Lower leg skin (tissue), 4 donors: Measurements from ENCODE around the gene HSPB1. TPM values are rescaled to one million over a fixed set of nuclear protein-coding genes. Genes with fewer than 3 reads are reported as not detected.

Source experiments
- DNase-seq, 2 donors: peaks; one replicate each; pipeline ENCODE4 v3.0.0-alpha.2; 2019; ENCODE audit warnings: low spot score in 2 of 2
- H3K4me3 ChIP-seq: fragments of 200-600 bp; sonication (generic); 2 replicates; pipeline ENCODE4 v1.5.1; 2017; ENCODE audit warnings: mild to moderate bottlenecking, low read depth; ENCODE audit not compliant: poor library complexity, severe bottlenecking
- POLR2A ChIP-seq, 2 donors: fragments of 450-650 bp; IDR thresholded peaks; one replicate each; pipeline ENCODE4 v1.6.1; 2016 to 2017; ENCODE audit warnings: antibody characterized with exemption in 2 of 2, mild to moderate bottlenecking in 1 of 2, moderate library complexity in 1 of 2
- WGBS, 2 donors: methylation state at CpG; one replicate each; pipeline ENCODE4 v1.1.5; 2018; 5-methylcytosine and 5-hydroxymethylcytosine counted together
- intact Hi-C: fragments of 100-400 bp; cut with DNase I; formaldehyde crosslinking; loops from one replicate; pipeline ENCODE4 v1.15.0; 2023; ENCODE audit warnings: low total_unique reads
- total RNA-seq, 4 donors: library from RNA; depleted of rRNA; stranded (reverse); fragments of >200 nt; gene quantifications; one replicate each; pipeline ENCODE4 v1.1.0, GENCODE V29; 2016
- TF ChIP-seq, protein P1 (sequence below), 3 donors: fragments of 450-650 bp; IDR thresholded peaks; one replicate each; pipeline ENCODE4 v1.5.1; 2016; ENCODE audit warnings: antibody characterized with exemption in 3 of 3, mild to moderate bottlenecking in 3 of 3, moderate library complexity in 2 of 3

The HSPB1 gene
- total RNA-seq, 4 donors from 2014 or later = 1,628 to 3,756 (median 2,658) TPM

DNA sequence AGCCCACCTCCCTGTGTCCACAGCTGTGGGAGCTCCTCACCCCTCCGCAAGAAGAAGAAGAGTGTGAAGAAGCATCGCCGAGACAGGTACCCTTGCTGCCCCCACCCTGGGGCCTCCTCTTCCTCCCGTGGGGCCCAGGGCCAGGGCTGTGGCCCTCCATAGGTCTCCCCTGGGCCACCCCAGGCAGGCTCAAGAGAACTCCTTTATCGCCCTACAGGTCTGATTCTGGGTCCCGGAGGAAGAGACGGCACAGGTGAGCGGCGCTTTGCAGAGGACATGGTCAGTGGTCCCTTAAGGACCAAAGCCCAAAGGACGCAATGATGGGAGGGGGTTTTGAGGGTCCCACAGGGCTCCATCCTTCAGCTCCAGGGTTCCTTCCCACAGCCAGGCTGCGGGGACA, 41.1 kb upstream of the HSPB1 start:
- TF ChIP-seq, protein P1, sequence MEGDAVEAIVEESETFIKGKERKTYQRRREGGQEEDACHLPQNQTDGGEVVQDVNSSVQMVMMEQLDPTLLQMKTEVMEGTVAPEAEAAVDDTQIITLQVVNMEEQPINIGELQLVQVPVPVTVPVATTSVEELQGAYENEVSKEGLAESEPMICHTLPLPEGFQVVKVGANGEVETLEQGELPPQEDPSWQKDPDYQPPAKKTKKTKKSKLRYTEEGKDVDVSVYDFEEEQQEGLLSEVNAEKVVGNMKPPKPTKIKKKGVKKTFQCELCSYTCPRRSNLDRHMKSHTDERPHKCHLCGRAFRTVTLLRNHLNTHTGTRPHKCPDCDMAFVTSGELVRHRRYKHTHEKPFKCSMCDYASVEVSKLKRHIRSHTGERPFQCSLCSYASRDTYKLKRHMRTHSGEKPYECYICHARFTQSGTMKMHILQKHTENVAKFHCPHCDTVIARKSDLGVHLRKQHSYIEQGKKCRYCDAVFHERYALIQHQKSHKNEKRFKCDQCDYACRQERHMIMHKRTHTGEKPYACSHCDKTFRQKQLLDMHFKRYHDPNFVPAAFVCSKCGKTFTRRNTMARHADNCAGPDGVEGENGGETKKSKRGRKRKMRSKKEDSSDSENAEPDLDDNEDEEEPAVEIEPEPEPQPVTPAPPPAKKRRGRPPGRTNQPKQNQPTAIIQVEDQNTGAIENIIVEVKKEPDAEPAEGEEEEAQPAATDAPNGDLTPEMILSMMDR (IDR thresholded peaks at IDR 0.05) = no peak
- no peak for TF ChIP-seq POLR2A (IDR thresholded peaks at IDR 0.05)
- DNase-seq = no peak
- H3K4me3 ChIP-seq = no peak overlapping the region
- 87 to 91% methylated on average over 11 of the region's 11 CpGs for WGBS, 2 donors
- intact Hi-C loops = loop anchor here (10.0 kb wide), 1 partner anchor 77 kb away; no protein-coding TSS in a partner anchor

DNA sequence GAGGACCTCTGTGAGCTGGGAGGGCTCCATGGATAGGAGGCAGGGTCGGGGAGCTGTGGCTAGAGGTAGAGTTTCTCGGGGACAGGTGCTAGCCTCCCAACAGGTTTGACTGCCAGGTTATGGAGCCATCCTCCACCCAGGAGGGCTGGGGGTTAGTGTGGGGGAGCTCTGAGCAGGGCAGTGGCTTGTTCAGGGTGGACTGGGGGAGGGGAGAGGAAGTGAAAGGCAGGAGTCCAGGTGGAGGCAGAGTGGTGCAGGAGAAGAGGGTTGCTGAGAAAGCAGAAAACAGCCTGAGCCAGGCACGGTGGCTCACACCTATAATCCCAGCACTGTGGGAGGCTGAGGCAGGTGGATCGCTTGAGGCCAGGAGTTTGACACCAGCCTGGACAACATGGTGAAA, 40.5 kb upstream of the HSPB1 start:
- no peak for DNase-seq
- intact Hi-C loops = loop anchor here (10.0 kb wide), 1 partner anchor 77 kb away; no protein-coding TSS in a partner anchor
- TF ChIP-seq POLR2A (IDR thresholded peaks at IDR 0.05) = no peak
- TF ChIP-seq, protein P1 (IDR thresholded peaks at IDR 0.05) = no peak
- WGBS, 2 donors = 56 to 66% methylated on average over 4 of the region's 4 CpGs
- H3K4me3 ChIP-seq = no peak overlapping the region

DNA sequence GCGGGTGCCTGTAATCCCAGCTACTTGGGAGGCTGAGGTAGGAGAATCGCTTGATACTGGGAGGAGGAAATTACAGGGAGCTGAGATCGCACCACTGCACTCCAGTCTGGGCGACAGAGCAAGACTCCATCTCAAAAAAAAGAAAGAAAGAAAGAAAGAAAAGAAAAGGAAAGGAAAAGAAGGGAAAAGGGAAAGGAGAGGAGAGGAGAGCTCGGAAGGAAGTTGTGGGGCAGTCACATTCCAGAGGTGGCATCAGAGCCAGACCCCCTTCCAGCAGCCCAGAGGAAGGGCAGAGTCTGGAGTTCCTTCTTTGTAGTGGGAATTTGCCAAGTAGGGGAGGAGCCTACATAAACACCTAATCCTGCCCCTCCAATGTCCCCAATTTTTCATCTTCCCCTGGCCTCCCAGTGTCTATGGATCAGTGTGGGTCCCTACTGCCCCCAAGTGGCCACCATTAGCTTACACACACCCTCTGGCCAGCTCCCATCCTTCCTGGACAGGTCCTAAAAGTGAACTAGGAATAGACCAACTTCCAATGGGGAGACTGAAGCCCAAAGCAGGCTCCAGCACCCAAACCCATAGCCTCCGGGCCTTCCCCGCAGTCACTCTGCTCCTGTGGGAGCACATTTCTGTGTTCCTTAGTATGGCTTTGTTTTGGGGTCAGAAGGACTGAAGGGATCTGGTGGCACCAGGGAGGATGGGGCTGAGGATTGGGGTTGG, 39.6 kb upstream of the HSPB1 start:
- no peak overlapping the region for H3K4me3 ChIP-seq
- DNase-seq = no peak
- TF ChIP-seq, protein P1 (IDR thresholded peaks at IDR 0.05) = peak in 1 of 3 donors; percentile 27
- no peak for TF ChIP-seq POLR2A (IDR thresholded peaks at IDR 0.05)
- 69 to 79% methylated on average over 7 of the region's 7 CpGs for WGBS, 2 donors
- intact Hi-C loops = loop anchor here (10.0 kb wide), 1 partner anchor 78 kb away; no protein-coding TSS in a partner anchor

DNA sequence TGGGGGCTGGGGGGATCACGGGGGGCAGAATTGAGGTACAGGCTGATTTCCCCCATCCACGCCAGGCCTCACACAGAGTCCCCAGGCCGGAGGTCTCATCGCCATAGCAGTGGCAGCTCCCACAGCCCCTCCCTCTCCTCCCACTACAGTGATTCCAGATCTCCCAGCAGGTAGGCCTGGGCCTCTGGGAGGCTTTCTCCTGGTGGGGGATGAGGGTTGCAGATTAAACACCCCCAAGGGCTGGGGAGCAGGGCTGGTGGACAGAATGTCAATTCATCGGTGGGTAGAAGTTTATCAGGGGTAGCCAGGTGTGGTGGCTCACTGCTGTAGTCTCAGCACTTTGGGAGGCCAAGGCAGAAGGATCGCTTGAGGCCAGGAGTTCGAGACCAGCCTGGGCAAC, 37.2 kb upstream of the HSPB1 start:
- TF ChIP-seq, protein P1 (IDR thresholded peaks at IDR 0.05) = no peak
- TF ChIP-seq POLR2A (IDR thresholded peaks at IDR 0.05) = no peak
- DNase-seq = no peak
- intact Hi-C loops = loop anchor here (10.0 kb wide), 1 partner anchor 80 kb away; no protein-coding TSS in a partner anchor
- WGBS, 2 donors = 93 to 97% methylated on average over 7 of the region's 7 CpGs
- no peak overlapping the region for H3K4me3 ChIP-seq

DNA sequence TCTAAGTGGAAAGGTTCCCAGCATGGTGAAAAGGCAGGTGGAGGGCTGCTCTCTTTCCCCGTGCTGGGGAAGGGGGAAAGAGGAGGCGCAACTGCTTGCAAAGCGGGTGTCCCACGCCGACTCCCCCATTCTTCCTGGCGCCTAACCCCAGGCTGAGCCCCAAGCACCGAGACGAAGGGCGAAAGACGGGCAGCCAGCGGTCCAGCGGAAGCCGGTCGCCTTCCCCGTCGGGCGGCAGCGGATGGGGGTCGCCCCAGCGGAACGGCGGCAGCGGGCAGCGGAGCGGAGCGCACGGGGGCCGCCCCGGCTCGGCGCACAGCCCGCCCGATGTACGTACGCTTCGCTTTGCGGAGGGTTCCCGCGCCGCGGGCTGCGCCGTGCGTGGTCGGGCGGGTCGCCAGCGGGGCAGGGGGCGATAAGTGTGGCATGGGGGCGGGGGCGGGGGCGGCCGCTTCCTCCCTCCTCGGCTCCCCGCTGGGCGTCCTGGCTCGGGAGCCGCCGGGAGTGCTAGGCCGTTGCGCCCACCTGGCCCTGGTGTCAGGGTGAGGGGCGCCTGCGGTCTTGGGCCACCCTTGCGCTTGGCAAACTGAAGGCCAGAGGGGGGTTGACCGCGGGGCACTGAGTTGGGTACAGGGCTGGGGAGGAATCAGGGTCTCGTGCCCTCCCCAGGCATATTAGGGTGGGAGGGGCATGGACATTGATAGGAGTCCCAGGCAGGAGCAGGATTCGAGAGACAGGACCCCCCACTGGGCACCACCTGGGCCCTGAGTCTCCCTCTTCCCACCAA, 35.2 kb upstream of the HSPB1 start:
- H3K4me3 ChIP-seq = no peak overlapping the region
- intact Hi-C loops = loop anchor here (10.0 kb wide), 1 partner anchor 82 kb away; no protein-coding TSS in a partner anchor
- no peak for DNase-seq
- TF ChIP-seq POLR2A (IDR thresholded peaks at IDR 0.05) = no peak
- TF ChIP-seq, protein P1 (IDR thresholded peaks at IDR 0.05) = no peak
- 2 to 4% methylated on average over 18 to 27 of the region's 68 CpGs for WGBS, 2 donors
